Lower leg skin (tissue), 3 donors: ENCODE results near the gene ARHGAP40.

Experiments
- CTCF ChIP-seq, 3 donors: fragments of 450-650 bp; IDR thresholded peaks; one replicate each; pipeline ENCODE4 v1.5.1; 2016; ENCODE audit warnings: antibody characterized with exemption in 3 of 3, mild to moderate bottlenecking in 3 of 3, moderate library complexity in 2 of 3
- POLR2A ChIP-seq, 2 donors: fragments of 450-650 bp; IDR thresholded peaks; one replicate each; pipeline ENCODE4 v1.6.1; 2016 to 2017; ENCODE audit warnings: antibody characterized with exemption in 2 of 2, mild to moderate bottlenecking in 1 of 2, moderate library complexity in 1 of 2

- TF ChIP-seq POLR2A (IDR thresholded peaks at IDR 0.05) (no peak), CTCF (IDR thresholded peaks at IDR 0.05) (no peak)
These were observed 13.3 kb upstream of the ARHGAP40 start for GRCh38 chr20:38588303-38588702.
